Heart right ventricle (tissue), 16 donors: ENCODE data around the gene ADK. TPM values are rescaled to one million over a fixed set of nuclear protein-coding genes. Genes with fewer than 3 reads are reported as not detected.

Experiments used
- ATAC-seq, 8 donors: fragments of 200-7000 bp; cut with Tn5 transposase; one replicate each; pipeline ENCODE4 v1.9.1; 2020; ENCODE audit warnings: mild to moderate bottlenecking in 8 of 8, moderate library complexity in 8 of 8, moderate number of reproducible peaks in 1 of 8
- DNase-seq, 2 donors: peaks; one replicate each; pipeline ENCODE4 v3.0.0-alpha.2; 2020
- H3K27ac ChIP-seq, 10 donors: fragments of 200-600 bp; sonication (generic) in 2 of 10; one replicate each; pipeline versions ENCODE4 v1.5.0 to v1.8.0; 2020 to 2022; ENCODE audit warnings: mild to moderate bottlenecking in 3 of 10
- H3K27me3 ChIP-seq, 7 donors: fragments of 200-600 bp; one replicate each; pipeline ENCODE4 v1.8.0; 2021 to 2022; ENCODE audit warnings: mild to moderate bottlenecking in 2 of 7
- H3K36me3 ChIP-seq, 9 donors: fragments of 200-600 bp; sonication (generic) in 1 of 9; one replicate each; pipeline versions ENCODE4 v1.5.0 to v1.8.0; 2020 to 2022; ENCODE audit warnings: mild to moderate bottlenecking in 2 of 9
- H3K4me1 ChIP-seq, 9 donors: fragments of 200-600 bp; sonication (generic) in 1 of 9; one replicate each; pipeline versions ENCODE4 v1.5.0 to v1.8.0; 2020 to 2022; ENCODE audit warnings: mild to moderate bottlenecking in 4 of 9
- H3K4me3 ChIP-seq, 10 donors: fragments of 200-600 bp; sonication (generic) in 2 of 10; one replicate each; pipeline versions ENCODE4 v1.5.0 to v1.8.0; 2020 to 2022; ENCODE audit warnings: mild to moderate bottlenecking in 7 of 10, moderate library complexity in 2 of 10
- H3K9me3 ChIP-seq, 11 donors: fragments of 200-600 bp in 10 of 11; sonication (generic) in 2 of 11; one replicate each; pipeline versions ENCODE4 v1.5.0 to v1.8.0; 2013 to 2022; ENCODE audit warnings: mild to moderate bottlenecking in 2 of 11, control low read depth in 1 of 11, moderate library complexity in 1 of 11
- CTCF ChIP-seq, 9 donors: fragments of 200-600 bp; sonication (generic) in 2 of 9; IDR thresholded peaks; one replicate each; pipeline versions ENCODE4 v1.5.0 to v1.8.0; 2021 to 2022; ENCODE audit warnings: antibody characterized with exemption in 9 of 9, mild to moderate bottlenecking in 5 of 9, moderate library complexity in 1 of 9
- WGBS, 2 donors: extraction: QIAGEN DNeasy Blood & Tissue Kit; methylation state at CpG; one replicate each; pipeline ENCODE4 v1.1.7; 2013; ENCODE audit warnings: inconsistent platforms in 1 of 2; 5-methylcytosine and 5-hydroxymethylcytosine counted together
- intact Hi-C, 10 donors: fragments of 100-400 bp; cut with DNase I; formaldehyde crosslinking; loops; one replicate each; pipeline versions ENCODE4 v1.11.1 to v1.14.2; 2022
- polyA plus RNA-seq, 2 donors: library from polyadenylated mRNA; stranded (reverse); fragments of 200-250 nt; gene quantifications; one replicate each; pipeline ENCODE4 v1.2.3, GENCODE V29; 2013
- total RNA-seq, 10 donors: library from RNA; stranded (reverse); fragmentation: NEBNext Ultra II Directional in 3 of 10; extraction: Animal tissue kit (Norgen Biotek cat#: 25700) in 3 of 10; gene quantifications; one replicate each; pipeline versions ENCODE4 v1.2.1 to v1.2.4, GENCODE V29; 2021 to 2023
- donor health status: Arrhythmogenic right ventricular cardiomyopathy.
- donor health status: ischemic (EF 13 %, LVEDD 7.1; RV severe dilation, severe dysfunction).
- donor health status: healthy with polysubstance abuse.
- donor health status: DM: no; HTN: yes; CAD: no.
- donor health status: DM: no; HTN: no; CAD: no.
- donor health status: ischemic (EF 25% LVEDD 6.9; RV normal size, moderate dysfunction).
- donor health status: ischemic (EF 25% LVEDD 5.7; RV mildly dilated, moderate dysfunction).
- donor health status: healthy.
- donor health status: DM: yes; HTN: yes; CAD: no.
- donor health status: Ischemic cardiomyopathy.
- donor health status: ischemic (EF 35%, LVEDD 5.7; RV mildly dilated, moderate dysfunction).
- donor health status: nonischemic (EF 11% LVEDD 7.7; RV severe dilation, severe dysfunction).
- donor health status: DM: yes; HTN: yes; CAD: no.
- donor health status: PGD.
- donor health status: ischemic (EF 29% LVEDD 5.4; RV normal size, mild dysfunction).
- donor health status: nonischemic (EF 23%, LVEDD 6.1; RV moderate dilation, normal function).

ADK gene
- total and polyA plus RNA-seq, 12 donors = 13.0 to 50.0 (median 39.1) TPM

DNA sequence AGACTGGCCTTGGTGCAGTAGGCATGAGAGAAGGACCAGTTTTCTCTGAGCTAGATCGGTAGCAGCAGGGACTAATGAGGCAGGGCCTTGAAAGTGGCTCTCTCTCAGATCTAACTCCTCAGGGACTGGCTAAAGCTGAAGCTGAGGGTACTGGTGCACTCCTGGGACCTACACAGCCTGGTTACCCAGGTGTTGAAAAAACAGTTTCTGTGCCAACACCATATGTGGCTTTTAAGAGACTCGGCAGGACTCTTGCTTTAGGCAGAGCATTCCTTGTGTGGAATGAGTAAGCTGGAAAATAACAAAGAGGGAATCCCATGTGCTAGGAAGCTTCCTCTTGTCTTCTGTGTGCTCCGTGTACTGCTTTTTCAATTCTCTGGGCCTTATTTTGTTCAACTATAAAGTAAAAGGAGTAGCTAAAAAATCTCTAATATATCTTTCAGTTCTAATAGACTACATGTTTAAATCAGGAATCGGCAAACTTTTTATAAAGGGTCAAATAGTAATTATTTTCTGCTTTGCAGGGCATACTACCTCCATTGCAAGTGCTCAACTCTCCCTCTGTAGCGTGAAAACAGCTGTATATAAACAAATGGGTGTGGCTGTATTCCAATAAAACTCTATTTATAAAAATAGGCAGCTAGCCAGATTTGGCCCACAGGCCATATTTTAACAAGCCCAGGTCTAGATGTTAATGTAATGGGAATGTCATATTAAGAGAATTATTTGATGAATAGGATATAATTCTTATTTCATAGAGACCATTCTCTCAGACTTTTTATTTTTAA lies 489.3 kb downstream of the ADK start:
- no peak for TF ChIP-seq CTCF (IDR thresholded peaks at IDR 0.05)
- Histone ChIP-seq H3K27ac (no peak overlapping the region), H3K36me3 (no peaks in the 10 kb centered on the region), H3K4me1 (peaks cover 0 to 18% (median 5%) of the 10 kb centered on the region in 9 donors), H3K9me3 (peaks cover 0 to 15% (median 3%) of the 10 kb centered on the region in 11 donors), H3K27me3 (no peaks in the 10 kb centered on the region), H3K4me3 (no peak overlapping the region)
- intact Hi-C loops = no loop called here
- WGBS, 2 donors = 55 to 62% methylated on average over 5 of the region's 5 CpGs
- no peak for DNase-seq
- peak in 1 of 8 donors; percentile 21 for ATAC-seq

DNA sequence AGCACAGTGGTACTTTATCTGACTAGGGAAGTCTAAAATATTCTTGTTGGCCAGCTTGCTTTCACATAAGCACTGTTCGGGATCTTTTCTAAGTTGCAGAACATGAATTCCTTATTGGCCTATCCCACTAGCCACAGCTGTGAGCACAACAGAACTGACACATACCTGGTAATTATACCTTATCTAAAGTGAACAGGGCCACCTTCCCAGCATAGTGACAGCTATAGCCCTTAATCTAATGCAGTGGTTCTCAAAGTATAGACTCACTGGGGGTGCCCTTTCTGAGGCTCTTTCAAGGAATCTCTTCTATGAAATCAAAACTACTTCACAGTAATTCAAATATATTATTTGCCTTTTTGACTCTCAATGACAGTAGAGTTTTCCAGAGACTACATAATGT lies 490.6 kb downstream of the ADK start:
- Histone ChIP-seq H3K9me3 (peaks cover 0 to 8% (median 0%) of the 10 kb centered on the region in 11 donors), H3K27me3 (no peaks in the 10 kb centered on the region), H3K4me1 (peaks cover 0 to 18% (median 5%) of the 10 kb centered on the region in 9 donors), H3K36me3 (no peaks in the 10 kb centered on the region), H3K4me3 (no peak overlapping the region), H3K27ac (no peak overlapping the region)
- ATAC-seq = no peak
- DNase-seq = no peak
- intact Hi-C loops = no loop called here
- TF ChIP-seq CTCF (IDR thresholded peaks at IDR 0.05) = no peak
- 71 to 84% methylated on average over 1 of the region's 1 CpG for WGBS, 2 donors

DNA sequence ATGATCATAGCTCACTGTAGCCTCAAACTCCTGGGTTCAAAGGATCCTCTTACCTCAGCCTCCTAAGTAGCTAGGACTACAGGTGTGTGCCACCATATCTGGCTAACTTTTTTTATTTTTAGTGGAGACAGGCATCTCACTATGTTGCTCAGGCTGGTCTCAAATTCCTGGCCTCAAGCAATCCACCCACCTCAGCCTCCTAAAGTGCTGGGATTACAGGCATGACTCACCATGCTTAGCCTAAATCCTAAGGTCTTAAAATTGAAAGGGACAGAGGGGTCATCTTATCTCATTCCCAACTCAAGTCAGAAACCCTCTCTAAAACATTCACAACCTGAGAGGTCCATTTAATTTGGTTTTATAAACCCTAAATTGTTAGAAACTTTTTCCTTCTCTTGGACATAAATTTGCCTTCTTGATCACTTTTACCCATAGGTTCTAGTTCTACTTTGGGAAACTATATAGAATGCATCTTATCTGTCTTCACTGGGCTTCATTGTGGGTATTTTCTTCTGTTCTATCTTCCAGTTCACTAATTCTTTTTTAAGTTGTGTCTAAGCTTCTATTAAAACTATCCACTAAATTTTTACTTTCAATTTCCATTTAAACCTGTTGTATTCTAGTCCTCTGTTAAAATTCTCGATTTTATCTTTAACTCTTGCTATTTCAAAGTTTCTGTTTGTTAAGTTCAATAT lies 492.0 kb downstream of the ADK start:
- intact Hi-C loops = no loop called here
- ATAC-seq = no peak
- Histone ChIP-seq H3K27ac (no peak overlapping the region), H3K27me3 (no peaks in the 10 kb centered on the region), H3K9me3 (peaks cover 0 to 8% (median 0%) of the 10 kb centered on the region in 11 donors), H3K36me3 (no peaks in the 10 kb centered on the region), H3K4me3 (no peak overlapping the region), H3K4me1 (peaks cover 0 to 18% (median 5%) of the 10 kb centered on the region in 9 donors)
- TF ChIP-seq CTCF (IDR thresholded peaks at IDR 0.05) = no peak
- WGBS, 2 donors = 94 to 96% methylated on average over 1 of the region's 1 CpG
- no peak for DNase-seq

- H3K9me3 ChIP-seq = peaks cover 0 to 8% (median 0%) of the 10 kb centered on the region in 11 donors
- no peaks in the 10 kb centered on the region for H3K36me3 ChIP-seq
- ATAC-seq = no peak
- H3K4me1 ChIP-seq = peaks cover 0 to 18% (median 5%) of the 10 kb centered on the region in 9 donors
- intact Hi-C loops = no loop called here
- no peak overlapping the region for H3K4me3 ChIP-seq
- H3K27ac ChIP-seq = no peak overlapping the region
- no peaks in the 10 kb centered on the region for H3K27me3 ChIP-seq
- no peak for DNase-seq
- TF ChIP-seq CTCF (IDR thresholded peaks at IDR 0.05) = no peak
Observed at GRCh38 chr10:74643596-74643975, 492.6 kb downstream of the ADK start.
